ENCODE measurements around the gene APLP2.

DNA sequence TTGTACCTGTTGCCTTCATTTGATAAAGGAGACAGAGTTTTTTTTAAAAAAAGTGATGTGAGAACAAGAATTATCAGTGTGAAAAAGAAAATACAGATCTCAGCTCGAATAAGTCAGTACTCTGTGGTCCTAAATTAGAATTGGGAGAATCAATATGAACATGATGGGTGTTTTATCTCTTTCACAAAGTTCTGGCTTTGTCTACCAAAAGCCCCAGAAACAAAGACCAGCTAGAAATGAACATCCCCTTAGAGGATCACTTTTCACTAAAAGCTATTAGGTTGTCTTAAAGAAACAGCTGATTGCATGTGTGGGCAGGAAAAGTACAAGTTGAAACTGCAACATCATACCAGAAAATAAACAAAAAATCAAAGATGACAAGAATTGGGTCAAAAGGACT is 81.5 kb downstream of the APLP2 start:
- TF ChIP-seq, protein P1, sequence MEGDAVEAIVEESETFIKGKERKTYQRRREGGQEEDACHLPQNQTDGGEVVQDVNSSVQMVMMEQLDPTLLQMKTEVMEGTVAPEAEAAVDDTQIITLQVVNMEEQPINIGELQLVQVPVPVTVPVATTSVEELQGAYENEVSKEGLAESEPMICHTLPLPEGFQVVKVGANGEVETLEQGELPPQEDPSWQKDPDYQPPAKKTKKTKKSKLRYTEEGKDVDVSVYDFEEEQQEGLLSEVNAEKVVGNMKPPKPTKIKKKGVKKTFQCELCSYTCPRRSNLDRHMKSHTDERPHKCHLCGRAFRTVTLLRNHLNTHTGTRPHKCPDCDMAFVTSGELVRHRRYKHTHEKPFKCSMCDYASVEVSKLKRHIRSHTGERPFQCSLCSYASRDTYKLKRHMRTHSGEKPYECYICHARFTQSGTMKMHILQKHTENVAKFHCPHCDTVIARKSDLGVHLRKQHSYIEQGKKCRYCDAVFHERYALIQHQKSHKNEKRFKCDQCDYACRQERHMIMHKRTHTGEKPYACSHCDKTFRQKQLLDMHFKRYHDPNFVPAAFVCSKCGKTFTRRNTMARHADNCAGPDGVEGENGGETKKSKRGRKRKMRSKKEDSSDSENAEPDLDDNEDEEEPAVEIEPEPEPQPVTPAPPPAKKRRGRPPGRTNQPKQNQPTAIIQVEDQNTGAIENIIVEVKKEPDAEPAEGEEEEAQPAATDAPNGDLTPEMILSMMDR (IDR thresholded peaks at IDR 0.05; ENCODE audit: low read depth, low read length, missing input control) = no peak
- TF ChIP-seq, protein P2, sequence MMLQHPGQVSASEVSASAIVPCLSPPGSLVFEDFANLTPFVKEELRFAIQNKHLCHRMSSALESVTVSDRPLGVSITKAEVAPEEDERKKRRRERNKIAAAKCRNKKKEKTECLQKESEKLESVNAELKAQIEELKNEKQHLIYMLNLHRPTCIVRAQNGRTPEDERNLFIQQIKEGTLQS (IDR thresholded peaks at IDR 0.05) = no peak
- TF ChIP-seq RAD21 (IDR thresholded peaks at IDR 0.05) (no peak), EGR1 (IDR thresholded peaks at IDR 0.05; ENCODE audit: low read depth in 2 of 2) (no peak)
